NCI-H510A (cell line): ENCODE results near the gene RPS10.

Experiments
- DNase-seq: peaks from one replicate; lab custom pipeline; 2025; lab: John Stamatoyannopoulos, UW

Gene RPS10

GRCh38 chr6:34370361-34370760, 55.5 kb downstream of the RPS10 start:
- DNase-seq, result no peak

GRCh38 chr6:34369385-34369784, 56.5 kb downstream of the RPS10 start:
- DNase-seq, result no peak
